CD4-positive, alpha-beta T cell treated with Interleukin-17A for 4 hours (primary cell): ENCODE results near the gene CD22.

Experiments
- DNase-seq: peaks from one replicate; pipeline ENCODE4 v3.0.0-alpha.2; 2020; ENCODE audit warnings: mixed read lengths

The CD22 gene

GRCh38 chr19:35392742-35393715 is 64.0 kb downstream of the CD22 start:
- DNase-seq = no peak

GRCh38 chr19:35395382-35396199 is 66.6 kb downstream of the CD22 start:
- no peak for DNase-seq

GRCh38 chr19:35396240-35396885 is 67.4 kb downstream of the CD22 start:
- DNase-seq = no peak
